Coronary artery (tissue), 2 donors: Measurements from ENCODE around the gene MMP24OS.
A peak's percentile ranks its signal among the peaks of the same experiment; 100 is the strongest.

Experiments
- DNase-seq: peaks from one replicate; pipeline ENCODE4 v3.0.0-alpha.2; 2017; ENCODE audit warnings: low spot score
- H3K27ac ChIP-seq, 2 donors: fragments of 200-600 bp; sonication (generic); one replicate each; pipeline ENCODE4 v1.5.1; 2016 to 2019
- H3K4me3 ChIP-seq: fragments of 200-600 bp; sonication (generic); 2 replicates; pipeline ENCODE4 v1.5.1; 2016; ENCODE audit warnings: mild to moderate bottlenecking, moderate library complexity
- TF ChIP-seq, protein P1 (sequence below): fragments of 200-600 bp; sonication (generic); IDR thresholded peaks from one replicate; pipeline ENCODE4 v1.5.1; 2019; ENCODE audit warnings: antibody characterized with exemption

The MMP24OS gene

DNA sequence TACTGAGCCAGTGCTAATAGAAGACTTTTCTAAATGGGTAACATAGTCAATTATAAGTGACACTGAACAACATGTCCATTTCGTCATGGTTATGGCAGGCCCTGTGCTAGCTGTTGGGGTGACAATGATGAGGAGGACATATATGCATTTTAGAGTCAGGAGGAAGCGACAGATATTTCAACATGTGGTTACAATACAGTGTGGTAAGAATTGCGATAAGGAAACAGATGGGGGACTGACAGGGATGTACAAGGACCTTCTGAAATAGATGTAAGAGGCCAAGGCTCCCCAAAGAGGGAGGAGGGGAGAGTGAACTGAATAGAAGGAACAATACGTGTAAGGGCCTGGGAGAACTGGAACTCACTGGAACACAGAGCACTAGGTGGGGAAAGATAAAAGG lies 39.8 kb downstream of the MMP24OS start:
- no peak for DNase-seq
- TF ChIP-seq, protein P1, sequence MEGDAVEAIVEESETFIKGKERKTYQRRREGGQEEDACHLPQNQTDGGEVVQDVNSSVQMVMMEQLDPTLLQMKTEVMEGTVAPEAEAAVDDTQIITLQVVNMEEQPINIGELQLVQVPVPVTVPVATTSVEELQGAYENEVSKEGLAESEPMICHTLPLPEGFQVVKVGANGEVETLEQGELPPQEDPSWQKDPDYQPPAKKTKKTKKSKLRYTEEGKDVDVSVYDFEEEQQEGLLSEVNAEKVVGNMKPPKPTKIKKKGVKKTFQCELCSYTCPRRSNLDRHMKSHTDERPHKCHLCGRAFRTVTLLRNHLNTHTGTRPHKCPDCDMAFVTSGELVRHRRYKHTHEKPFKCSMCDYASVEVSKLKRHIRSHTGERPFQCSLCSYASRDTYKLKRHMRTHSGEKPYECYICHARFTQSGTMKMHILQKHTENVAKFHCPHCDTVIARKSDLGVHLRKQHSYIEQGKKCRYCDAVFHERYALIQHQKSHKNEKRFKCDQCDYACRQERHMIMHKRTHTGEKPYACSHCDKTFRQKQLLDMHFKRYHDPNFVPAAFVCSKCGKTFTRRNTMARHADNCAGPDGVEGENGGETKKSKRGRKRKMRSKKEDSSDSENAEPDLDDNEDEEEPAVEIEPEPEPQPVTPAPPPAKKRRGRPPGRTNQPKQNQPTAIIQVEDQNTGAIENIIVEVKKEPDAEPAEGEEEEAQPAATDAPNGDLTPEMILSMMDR, result no peak
- Histone ChIP-seq H3K4me3 (no peak overlapping the region), H3K27ac (no peak overlapping the region)

DNA sequence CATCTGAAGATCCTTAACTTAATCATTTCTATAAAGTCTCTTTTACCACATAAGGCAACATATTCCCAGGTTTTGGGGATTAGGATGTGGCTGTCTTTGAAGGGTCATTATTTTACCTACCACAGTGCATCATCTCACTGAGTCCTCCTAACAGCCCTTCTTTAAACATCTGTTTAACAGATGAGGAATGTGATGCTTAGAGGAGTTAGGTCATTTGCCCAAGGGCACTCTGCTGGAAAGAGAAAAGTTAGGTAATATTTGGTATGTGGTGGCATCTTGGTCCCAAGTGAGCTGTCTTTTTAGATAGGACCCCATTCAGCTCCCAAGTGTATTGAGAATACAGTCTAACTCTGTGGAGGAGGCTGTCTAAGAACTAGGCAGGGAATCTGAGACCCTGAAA lies 40.4 kb downstream of the MMP24OS start:
- Histone ChIP-seq H3K27ac (no peak overlapping the region), H3K4me3 (no peak overlapping the region)
- no peak for DNase-seq
- TF ChIP-seq, protein P1, result no peak

DNA sequence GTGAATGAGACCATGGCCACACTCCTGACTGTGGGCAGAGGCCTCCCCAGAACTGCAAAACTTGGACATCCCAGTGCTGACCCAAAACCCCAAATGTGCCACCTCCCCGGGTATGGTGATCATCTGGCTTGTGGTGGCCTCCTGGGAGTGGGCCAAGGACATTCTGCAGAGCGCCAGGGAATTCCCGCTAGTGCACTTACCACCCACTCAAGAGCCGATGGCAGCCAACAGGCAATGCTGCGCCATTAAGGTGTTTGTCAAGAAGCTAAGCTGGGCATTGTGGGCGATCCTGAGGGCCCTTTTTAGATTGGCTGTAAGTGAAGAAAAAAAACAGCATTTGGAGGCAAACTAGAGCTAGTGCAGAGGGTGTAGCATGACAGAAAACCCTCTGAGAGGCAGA lies 42.0 kb downstream of the MMP24OS start:
- TF ChIP-seq, protein P1, result no peak
- Histone ChIP-seq H3K27ac (no peak overlapping the region), H3K4me3 (no peak overlapping the region)
- no peak for DNase-seq

DNA sequence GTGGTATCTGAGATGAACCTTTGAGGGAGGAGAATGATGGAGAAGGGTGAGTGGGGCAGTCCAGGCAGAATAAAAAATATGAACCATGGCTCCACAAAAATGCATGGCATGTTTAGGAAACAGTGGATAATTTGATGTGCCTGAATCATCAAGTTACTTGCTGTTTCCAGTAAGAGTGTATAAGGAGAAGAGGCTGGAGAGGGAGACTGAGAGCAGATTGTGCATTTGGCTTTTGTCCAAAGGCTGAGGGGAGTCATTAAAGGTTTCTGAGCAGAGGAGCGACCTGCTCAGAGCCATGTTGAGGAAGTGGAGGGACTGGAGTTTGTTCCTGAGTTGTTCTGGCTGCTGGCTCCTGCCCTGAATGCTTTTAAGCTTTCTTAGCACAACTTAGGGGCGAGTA lies 45.3 kb downstream of the MMP24OS start:
- Histone ChIP-seq H3K27ac (no peak overlapping the region), H3K4me3 (no peak overlapping the region)
- TF ChIP-seq, protein P1, result no peak
- no peak for DNase-seq

DNA sequence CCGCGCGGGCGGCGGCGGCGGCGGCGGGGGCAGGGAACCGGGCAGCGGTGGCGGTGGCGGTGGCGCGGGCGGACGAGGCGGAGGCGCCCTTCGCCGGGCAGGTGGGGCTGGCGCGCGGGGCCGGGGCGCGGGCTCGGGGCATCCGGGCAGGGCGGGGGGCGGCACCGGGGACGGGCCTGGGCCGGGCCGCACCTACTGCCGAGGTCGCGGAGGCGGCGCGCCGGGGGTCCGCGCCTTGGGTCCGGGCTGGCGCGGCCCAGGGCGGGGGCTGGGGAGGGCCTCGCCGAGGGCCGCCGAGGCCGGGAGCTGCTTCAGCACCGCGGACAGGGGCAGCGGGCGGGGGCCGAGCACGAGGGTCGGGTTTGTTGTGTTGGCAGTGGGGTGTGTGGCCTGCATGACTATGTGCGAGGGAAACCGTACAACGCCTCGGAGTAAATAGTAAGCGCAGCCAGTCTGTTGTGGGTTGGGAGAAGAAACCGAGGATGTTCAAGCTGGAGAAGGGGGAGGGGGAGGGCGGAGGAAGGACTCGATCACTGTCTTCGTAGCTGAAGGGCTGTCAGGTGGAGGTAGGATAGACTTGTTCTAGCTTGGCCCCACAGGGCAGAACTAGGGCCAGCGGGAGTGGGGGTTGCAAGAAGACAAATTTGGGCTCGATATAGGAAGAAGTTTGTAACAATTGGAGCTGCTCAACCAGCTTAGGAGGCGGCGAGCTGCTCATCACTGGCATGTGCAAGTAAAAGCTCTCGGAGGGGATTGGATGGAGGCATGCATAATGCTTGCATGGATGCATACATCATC lies 50.8 kb downstream of the MMP24OS start:
- DNase-seq, result no peak
- peak overlapping the region; percentile 74 for H3K4me3 ChIP-seq
- H3K27ac ChIP-seq, result no peak overlapping the region
- TF ChIP-seq, protein P1, result no peak
